HG03039 (cell line): ENCODE measurements around the gene C17orf113.
"Not testable (repeated sequence)": the region's sequence is repeated elsewhere in the genome, so short reads cannot be mapped to it uniquely, and the experiment has no call there.

Experiments
- ATAC-seq: cut with Tn5 transposase; IDR thresholded peaks from one replicate; pipeline ENCODE4 v1.9.1; 2021; ENCODE audit warnings: mild to moderate bottlenecking, moderate library complexity; ENCODE audit not compliant: unreplicated experiment

Gene C17orf113

DNA sequence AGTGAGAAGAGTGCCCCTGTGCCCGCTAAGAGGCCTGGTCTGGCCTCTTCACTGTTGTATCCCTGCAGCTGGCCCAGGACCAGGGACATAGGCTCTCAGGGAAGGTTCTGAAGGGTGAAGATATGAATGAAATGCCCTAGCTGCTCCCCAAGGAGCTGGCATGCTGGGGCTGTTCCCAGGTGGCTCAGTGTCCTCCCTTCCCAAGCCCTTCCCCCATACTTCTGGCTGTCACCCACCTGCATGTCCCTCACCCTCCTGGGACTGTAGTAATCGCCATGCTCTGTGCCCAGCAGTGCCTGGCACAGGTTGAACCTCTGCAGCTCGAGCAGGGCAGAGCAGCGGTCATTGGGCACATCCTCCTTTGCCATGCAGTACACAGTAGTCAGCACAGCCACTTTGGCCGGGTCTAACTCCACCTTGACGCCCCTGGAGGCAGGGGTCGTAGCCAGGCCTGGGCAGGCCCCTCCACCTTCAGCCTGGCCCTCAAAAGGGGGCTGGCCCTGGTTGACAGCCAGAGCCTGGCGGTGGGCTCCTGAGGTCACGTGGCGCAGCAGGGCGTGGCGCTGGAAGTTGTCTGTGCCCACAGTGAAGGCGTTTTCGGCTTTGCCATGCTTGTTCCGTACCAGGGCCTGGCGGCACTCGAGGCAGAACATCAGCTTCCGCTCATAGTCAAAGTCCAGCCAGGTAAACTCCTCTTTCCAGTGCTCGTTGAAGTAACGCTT, 7.6 kb downstream of the C17orf113 start:
- no peak for ATAC-seq

DNA sequence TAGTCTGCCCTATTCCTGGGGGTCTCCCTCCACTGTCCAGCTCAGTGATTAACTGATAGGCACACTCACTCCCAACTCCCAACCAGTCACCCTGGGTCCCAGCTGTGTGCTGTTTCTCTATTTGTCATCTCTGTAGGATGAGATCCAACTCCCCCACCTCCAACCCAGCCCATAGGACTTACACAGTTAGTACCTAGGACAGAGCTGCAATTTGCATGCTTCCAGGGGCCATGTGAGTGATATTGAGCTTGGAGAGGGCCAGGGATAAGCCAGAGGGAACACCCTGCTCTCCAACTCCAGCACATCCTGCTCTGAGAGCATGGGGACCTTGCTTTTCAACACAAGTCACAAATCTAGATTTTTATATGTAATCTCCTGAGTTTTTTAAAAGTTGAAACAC, 8.8 kb downstream of the C17orf113 start:
- no peak for ATAC-seq

DNA sequence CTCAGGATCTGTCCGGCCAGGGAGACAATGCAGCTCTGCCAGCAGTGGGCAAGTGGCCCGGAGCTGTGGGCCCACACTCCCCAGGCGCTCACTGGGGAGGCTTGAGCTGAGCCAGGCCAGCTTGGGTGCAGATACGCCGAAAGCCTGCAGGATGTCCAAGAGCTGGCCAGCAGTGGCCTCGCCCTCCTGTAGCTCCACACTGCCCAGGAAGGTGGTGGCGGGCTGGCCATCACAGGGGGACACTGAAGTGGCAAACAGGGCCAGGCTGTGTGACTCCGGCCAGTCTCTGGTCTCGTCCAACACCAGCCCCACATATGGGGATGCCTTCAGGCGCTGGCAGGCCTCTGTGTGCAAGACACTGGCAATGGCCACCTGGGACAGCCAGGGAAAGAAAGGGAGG, 9.6 kb downstream of the C17orf113 start:
- no peak for ATAC-seq

DNA sequence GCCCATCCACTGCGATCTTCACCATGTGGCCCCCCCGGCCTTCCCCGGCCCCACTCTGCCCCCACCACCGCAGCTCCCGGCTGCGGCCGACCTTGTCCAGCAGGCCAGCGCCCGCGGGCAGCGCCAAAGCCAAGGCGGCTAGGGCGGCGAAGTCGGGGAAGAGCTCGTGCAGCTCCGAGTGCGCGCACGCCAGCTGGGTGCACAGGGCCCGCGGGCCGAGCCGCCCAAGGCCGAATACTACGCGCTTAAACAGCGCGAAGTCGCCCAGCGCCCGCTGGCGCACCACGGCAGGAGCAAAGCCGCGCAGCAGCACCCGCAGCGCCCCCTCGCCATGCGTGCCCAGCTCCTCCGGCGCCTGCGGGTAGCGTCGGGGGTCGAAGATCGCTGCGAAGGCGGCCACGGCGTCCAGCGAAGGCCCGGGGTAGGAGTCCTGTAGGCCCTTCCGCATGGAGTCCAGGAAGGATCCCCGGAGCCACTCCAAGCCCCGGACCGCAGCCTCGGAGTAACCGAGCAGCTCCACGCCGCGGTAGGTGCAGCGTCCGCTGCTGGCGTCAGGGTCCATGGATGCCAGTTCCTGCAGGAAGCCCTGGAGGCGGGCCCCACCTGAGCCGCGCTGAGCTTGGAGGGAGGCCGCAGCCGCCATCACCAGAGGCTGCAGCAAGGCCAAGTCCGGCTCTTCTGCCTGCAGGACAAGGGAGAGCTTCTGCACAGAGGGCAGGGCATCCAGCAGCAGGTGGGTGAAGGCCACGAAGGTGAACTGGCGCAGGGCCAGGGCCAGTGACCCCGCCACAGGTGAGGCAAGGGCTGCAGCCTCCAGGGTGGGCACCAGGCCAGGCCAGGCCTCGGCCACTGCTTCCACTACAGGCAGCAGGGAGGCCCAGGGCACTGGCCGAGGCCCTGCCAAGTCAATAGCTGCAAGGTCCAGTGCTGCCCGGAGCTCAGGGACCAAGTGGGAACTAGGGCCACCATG, 10.3 kb downstream of the C17orf113 start:
- no peak for ATAC-seq

DNA sequence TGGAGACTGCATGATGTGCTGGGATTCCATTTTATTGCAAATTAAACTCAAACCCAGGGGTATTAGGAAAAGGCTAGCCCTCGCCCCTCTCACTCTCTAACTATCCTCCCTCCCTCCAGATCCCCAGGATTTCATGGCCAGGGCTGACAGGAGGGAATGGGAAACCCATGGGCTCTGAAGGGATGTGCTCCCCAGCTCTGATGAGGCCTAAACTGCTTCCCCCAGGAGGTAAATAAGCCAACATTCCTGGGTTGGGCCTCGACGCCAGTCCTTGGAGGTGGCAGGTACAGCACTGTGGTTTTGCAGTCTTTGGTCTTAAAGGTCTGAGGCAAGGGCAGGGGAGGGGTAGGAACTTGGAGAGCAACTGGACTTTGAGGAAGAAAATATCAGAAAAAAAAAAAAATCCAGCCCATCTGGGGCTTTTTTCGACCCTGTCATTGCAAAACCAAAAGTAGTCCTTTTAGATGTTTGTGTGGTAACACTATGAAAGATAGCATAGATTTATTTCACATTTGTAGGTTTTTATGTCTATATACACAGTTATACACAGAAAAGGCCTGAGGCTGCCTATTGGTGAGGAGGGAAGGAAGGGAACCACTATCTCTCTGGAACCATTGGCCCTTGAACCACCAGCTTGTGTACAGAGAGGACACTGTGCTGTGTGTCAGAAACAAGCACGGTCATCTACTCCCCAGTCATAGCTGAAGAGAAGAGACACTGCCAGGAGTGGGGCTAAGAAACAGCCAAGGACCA, 12.0 kb downstream of the C17orf113 start:
- ATAC-seq = no peak

DNA sequence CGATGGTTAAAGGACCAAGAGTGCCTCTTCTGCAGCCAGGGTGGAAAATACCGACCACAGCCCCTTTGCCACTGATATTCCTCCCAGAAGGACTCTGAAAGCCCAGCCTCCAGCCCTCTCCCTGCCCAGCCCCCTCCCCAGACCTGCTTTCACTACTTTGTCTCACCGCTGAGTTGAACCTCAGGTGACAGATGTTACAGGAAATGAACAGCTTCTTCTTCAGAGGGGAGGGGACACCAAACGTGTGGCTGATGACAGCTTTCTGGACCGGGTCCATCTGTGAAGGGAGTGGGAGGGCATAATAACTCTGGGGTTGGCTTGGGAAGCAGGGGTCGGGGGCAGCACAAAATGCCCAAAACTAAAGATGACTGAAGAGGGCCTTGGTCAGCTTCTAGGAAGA, 16.3 kb downstream of the C17orf113 start:
- no peak for ATAC-seq

DNA sequence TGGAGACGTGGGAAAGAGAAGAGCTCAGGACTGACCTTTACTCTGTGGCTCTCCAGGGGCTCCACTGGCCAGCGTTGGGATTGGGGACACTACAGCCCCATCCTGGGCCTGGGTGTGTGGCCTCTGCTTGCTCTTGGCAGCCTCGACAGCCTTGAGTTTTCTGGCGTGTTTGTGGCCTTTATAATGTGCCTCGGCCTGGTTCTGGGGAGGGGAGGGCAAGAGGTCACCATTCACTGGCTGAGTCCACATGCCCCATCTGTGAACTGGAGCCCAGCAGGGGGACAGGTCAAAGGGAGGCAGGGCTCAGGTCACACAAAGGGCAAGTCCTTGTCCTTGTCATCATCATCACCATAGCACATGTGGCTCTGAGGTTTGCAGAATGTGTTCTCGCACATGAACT, 18.8 kb downstream of the C17orf113 start:
- ATAC-seq = no peak

DNA sequence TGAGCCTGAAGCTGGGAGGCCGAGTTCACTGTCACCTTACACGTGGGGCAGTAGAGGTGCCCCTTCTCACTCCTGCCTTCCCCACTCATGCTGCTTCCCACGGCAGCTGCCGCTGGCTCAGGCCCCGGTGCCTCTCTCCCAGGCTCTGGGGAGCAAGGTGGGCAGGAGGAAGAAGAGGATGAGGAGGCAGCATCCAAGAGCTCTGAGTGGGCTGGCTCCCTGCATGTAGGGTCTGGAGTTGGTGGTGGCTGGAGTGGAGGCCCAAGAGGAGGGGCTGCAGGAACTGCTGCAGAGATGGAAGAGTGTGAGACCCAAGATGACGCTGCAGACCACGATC, 21.6 kb downstream of the C17orf113 start:
- no peak for ATAC-seq

DNA sequence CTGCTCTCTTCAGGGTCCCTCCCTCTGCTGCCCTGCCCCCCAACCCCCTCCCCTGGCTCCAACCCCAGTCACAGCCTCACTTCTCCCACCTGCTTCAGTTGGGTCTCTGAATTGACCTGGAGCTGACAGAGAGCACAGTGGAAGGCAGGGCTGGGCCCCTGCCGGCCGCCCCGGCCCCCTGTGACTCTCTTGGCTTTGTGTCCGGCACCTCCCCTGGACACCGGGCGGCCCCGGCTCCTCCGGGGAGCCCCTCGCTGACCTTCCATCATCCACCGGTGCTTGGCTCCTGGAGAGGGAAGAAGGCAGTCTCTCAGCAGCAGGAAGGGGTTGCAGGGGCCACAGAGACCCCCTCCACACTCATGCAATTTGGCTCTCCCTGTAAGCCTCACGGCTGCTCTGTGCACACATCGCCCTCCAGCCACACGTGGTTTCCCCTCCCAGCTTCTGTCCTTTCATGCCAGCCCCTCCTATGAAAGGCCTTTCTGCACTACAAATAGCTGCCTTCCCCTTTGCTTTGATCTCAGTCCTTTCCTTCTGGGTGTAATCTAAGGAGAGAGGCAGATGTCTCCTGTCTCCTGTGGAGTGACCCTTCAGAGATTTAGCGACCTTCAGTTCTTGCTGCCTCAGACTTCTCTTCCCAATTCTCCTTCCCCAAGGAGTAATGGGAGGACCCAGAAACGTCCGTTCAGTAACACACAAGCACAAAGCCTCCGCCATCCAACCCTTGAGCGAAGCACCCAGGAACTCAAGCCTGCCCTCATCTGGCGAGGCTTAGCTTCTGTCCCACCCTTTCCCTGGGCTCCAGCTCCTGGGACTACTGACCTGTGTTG, 22.2 kb downstream of the C17orf113 start:
- ATAC-seq = no peak

DNA sequence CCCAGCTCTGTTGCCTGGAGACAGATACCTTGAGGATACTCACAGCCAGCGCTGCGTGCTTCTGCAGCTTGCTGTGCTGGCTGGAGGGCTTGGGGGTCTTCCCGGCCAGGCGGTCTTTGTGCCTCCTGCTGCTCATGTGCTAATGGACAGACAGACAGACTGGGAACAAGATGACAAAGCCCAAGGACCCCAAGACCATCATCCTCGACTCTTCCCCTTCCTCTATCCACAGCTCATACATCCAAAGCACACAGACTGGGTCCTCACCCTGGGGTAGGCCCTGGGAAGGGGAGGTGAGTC, 22.9 kb downstream of the C17orf113 start:
- ATAC-seq = no peak

DNA sequence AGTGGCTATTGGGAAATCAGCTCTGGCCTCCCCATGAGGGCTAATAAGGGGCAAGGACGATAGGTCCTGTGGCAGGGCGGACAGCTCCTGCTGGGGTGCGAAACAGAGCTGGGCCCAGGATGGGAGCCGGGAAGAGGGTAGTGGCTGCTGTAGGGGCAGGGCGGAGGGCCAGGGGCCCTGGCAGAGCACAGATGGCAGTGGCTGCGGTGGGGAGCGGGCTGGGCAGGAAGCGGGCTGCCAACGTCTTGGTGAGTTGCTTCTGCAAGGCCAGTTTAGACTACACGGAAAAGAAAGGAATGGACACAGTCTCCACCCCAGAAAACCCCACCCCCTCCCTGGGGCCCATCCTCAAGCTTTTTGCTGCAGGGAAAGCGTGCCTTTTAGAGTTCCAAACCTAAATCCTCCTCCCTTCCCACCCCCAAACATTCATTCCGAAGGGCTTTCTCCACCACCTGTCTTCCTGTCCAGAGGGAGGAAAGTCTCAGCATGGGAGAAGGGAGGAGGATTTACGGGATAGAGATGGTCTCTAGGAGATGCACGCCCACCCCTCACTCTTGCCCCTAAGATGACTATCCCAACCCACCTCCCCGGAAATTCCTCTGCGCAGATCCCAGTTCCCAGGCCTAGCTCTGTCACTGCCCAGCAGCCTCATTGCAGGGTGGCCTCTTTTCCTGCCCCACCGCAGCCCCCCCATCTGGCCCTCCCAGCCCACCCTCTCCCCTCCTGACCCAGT, 23.4 kb downstream of the C17orf113 start:
- ATAC-seq = no peak

DNA sequence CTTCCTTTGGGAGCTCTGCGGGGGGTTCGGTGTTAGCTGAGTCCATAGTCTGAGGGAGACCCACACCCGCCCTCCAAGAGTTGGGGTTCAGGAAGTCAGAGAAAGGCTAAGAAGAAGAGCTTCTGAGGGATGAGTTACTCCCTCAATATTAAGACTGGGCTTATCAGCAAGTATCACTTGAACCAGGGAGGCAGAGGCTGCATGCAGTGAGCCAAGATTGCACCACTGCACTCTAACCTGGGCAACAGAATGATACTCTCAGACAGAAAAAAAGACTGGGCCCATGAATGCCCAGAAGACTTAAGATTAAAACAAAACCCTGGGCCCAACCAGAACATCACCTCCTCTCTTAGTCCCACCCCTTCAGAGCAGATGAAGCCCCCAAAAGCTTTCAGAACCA, 24.5 kb downstream of the C17orf113 start:
- ATAC-seq = no peak

DNA sequence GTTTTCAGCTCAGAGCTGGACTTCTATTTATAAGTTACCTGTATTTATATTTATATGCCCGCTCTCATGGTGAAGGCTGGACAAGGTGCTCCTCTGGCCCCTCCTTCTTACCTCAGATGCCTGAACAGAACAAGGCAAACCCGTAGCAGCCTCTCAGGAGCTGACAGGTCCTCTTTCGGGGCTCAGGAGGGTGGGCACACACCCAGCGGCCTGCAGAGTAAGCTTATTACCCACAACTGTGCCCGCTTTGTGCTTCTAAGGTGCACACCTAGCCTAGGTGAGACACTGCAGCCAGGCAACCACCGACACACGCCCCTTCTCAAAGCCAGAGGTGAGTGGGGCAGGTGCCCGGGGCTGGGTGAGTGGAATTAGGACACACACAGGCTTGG, 25.2 kb downstream of the C17orf113 start:
- ATAC-seq = no peak

DNA sequence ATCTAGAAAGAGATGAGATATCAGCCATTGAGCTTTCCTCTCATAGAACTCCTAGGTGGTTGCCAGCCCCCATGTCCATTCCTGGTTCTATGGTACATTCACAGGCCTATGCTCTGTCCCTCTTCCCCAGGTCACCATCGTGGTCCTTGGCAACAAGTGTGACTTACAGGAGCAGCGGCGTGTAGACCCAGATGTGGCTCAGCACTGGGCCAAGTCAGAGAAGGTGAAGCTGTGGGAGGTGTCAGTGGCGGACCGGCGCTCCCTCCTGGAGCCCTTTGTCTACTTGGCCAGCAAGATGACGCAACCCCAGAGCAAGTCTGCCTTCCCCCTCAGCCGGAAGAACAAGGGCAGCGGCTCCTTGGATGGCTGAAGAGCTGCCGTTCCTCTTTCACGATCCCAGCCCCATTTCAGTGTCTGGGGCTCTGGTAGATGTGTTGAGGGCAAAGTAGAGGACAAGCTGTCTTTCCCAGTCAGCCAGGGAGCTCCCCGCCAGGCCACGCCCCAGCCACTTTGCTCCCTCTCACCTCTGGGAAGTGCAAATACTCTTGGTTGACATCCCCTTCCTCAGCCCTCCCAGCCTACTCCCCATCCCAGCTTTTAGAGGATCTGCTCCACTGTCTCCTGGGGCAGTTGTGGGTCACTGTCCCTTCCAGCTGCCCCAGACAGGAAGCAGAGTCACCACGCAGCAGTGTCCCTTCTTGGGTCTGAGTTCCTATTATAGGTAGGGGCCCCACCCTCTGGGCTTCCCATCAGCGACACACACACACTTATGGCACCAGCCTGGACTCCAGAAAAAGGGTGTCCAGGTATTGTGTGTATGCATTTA, 26.7 kb downstream of the C17orf113 start:
- ATAC-seq = no peak

DNA sequence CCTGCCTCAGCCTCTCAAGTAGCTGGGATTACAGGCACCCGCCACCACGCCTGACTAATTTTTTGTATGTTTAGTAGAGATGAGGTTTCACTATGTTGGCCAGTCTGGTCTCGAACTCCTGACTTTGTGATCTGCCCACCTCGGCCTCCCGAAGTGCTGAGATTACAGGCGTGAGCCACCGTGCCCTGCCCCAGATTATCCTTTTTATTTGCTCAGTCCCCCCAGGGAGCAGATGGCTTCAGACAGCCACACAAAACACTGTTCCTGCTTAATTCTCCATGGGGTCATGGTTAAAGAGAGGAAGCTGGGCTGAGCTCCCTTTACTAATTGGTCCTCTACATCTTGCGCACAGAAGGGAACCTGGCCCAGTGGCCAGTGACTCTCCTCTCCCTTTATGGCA, 29.6 kb downstream of the C17orf113 start:
- not testable (repeated sequence) for ATAC-seq

DNA sequence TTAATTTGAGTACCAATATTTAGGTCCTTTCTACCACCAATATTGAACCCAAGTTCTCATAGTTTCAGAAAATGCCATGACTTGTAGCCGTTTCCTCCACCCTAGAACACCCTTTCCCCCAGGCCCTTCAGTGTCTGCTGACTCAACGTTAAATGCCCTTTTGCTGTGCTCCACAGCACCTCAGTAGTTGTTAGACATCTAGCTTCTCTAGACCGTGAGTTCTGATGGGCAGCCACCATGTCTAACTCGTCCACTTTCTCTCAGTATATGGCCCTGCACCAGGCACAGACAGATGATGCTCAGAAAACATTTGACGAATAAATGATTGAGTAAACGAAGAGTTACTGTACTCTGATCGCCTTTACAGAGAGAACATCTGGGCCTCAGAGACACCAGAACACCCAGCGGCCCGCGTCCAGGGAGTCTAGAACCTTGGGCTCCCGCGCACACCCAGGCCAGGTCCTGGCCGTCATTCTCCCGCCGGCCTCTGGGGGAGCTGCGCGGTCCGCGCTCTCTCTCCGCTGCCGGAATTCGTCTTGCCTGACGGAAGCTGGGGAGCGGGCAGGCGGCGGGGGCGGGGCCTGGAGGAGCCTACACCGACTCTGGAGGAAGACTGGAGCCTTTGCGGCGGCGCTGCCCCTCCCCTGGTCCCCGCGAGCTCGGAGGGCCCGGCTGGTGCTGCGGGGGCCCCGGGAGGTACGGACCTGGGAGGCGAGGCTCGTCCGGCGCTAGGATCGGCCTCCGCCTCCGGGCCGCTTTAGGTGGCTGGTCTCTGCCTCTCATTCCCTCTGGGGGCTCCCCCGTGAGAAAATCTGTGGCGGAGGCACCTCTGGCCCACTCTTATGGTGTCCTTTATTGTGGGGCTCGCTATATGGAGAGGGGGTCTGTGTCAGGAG, 30.6 kb downstream of the C17orf113 start, which contains the start of gene NKIRAS2:
Gene NKIRAS2 (plus strand): TSS at position 582 of the 896 bp plus-strand sequence. CDS start 1,488 bp downstream, outside the sequence.
- ATAC-seq = peak; percentile 57

DNA sequence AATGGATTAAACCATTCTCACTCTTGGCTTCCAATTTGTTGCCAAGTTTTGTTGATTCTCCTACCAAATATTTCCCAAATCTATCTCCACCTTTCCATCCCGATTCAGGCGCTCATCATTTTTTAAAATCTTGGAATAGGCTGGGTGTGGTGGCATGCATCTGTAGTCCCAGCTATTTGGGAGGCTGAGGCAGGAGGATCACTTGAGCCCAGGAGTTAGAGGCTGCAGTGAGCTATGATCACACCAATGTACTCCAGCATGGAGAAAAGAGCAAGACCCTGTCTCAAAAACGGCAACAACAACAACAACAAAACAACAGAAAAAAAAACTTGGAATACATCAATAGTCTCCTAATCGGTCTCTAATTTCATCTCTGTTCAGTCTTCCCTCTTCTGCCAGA, 31.4 kb downstream of the C17orf113 start:
- ATAC-seq = no peak

DNA sequence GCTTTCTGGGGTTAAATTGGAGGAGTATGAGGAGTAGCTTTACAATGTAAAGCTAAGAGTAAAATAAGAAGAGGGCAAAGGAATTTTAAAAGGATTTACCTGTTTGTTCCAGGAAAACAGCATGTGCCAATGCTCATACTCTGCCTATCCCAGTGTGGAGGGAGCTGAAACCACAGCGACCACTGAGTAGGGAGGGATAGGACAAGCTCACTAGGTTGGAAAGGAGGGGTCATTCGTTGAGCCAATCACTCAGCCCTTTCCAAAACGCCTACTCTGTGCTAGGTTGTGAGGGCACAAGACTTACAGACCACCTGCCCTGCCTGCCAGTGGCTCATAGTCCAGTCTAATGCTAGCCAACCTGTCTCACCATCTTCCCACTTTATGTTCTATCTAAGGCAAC, 32.1 kb downstream of the C17orf113 start:
- ATAC-seq = no peak
